K562 (cell line): Measurements from ENCODE around the gene TAF10. TPM values are rescaled to one million over a fixed set of nuclear protein-coding genes. Genes with fewer than 3 reads are reported as not detected.

Experiments
- CHD7 ChIP-seq: fragments of 200-600 bp; sonication (generic); IDR thresholded peaks from one replicate; pipeline ENCODE4 v1.6.1; 2012; ENCODE audit warnings: mild to moderate bottlenecking, low read depth, low read length, inconsistent platforms
- EP400 ChIP-seq: fragments of 450-650 bp; IDR thresholded peaks from 2 replicates; pipeline ENCODE4 v1.6.1; 2017; ENCODE audit warnings: antibody characterized with exemption, mild to moderate bottlenecking, moderate library complexity
- polyA plus RNA-seq, 8 experiments: library from polyadenylated mRNA; depleted of rRNA in 4 of 8; stranded (reverse) in 5 of 8; unstranded in 3 of 8; fragments of >200 nt; fragmentation: Nextera tagmentation in 2 of 8; fragmentation: Illumina TruSeq in 1 of 8; extraction: Ambion mirVana in 2 of 8; extraction: Trizol in 1 of 8; gene quantifications; 2 replicates each; pipeline versions ENCODE4 v1.2.1 to v1.2.3, GENCODE V29; 2011 to 2014; ENCODE audit warnings: inconsistent platforms in 1 of 8, missing spikeins in 1 of 8
- total RNA-seq, 7 experiments: library from RNA; depleted of rRNA in 6 of 7; stranded (reverse); fragments of >200 nt in 6 of 7; fragmentation: Illumina TruSeq in 2 of 7; extraction: Trizol in 2 of 7; gene quantifications; 2 replicates each; pipeline versions ENCODE4 v1.2.1 to v1.2.3, GENCODE V29; 2011 to 2021; ENCODE audit warnings: low replicate concordance in 1 of 7

The TAF10 gene
- total and polyA plus RNA-seq, 9 of the 15 experiments (the other 6 are each of a cell fraction or from before 2014, with no cell fraction given): 19.5 to 197 (median 121) TPM

GRCh38 chr11:6561288-6561687, 50.7 kb downstream of the TAF10 start (continued):
- TF ChIP-seq CHD7 (no peak), EP400 (no peak)

Other genes starting within 250 kb of the TAF10 start
Only the 7 nearest of the 16 such genes appear.
- 43.2 and 48.7 TPM in 2 replicates for gene TIMM10B, start 130.7 kb downstream of the TAF10 start, total RNA-seq (2014; rRNA removed)
- 45.7 and 47.5 TPM in 2 replicates for gene TIMM10B, start 130.7 kb downstream of the TAF10 start, total RNA-seq (2014; rRNA removed; fragmentation: Illumina TruSeq; extraction: Trizol)
- 47.0 and 48.9 TPM in 2 replicates for gene TIMM10B, start 130.7 kb downstream of the TAF10 start, total RNA-seq (2015; rRNA removed; fragmentation: Illumina TruSeq; extraction: Trizol)
- gene TIMM10B, start 130.7 kb downstream of the TAF10 start, total RNA-seq (2021): 63.0 and 66.0 TPM in 2 replicates
- 78.1 and 83.0 TPM in 2 replicates for gene TIMM10B, start 130.7 kb downstream of the TAF10 start, polyA plus RNA-seq (2011; rRNA removed)
- gene TIMM10B, start 130.7 kb downstream of the TAF10 start, polyA plus RNA-seq (2014; fragmentation: Illumina TruSeq; extraction: Trizol): 48.1 and 57.0 TPM in 2 replicates
- 100 to 1,000 TPM; 158 to 163 TPM for gene TIMM10B, start 130.7 kb downstream of the TAF10 start, polyA plus RNA-seq (2014; fragmentation: Nextera tagmentation; extraction: Ambion mirVana)
- 54.0 and 64.9 TPM in 2 replicates for gene TIMM10B, start 130.7 kb downstream of the TAF10 start, polyA plus RNA-seq (2014; rRNA removed)
- 3.0 and 3.8 TPM in 2 replicates for gene DNHD1, start 114.9 kb downstream of the TAF10 start, total RNA-seq (2014; rRNA removed)
- gene DNHD1, start 114.9 kb downstream of the TAF10 start, total RNA-seq (2014; rRNA removed; fragmentation: Illumina TruSeq; extraction: Trizol): 3.6 and 4.1 TPM in 2 replicates
- 3.6 TPM in 2 replicates for gene DNHD1, start 114.9 kb downstream of the TAF10 start, total RNA-seq (2015; rRNA removed; fragmentation: Illumina TruSeq; extraction: Trizol)
- 6.5 and 7.4 TPM in 2 replicates for gene DNHD1, start 114.9 kb downstream of the TAF10 start, total RNA-seq (2021)
- gene DNHD1, start 114.9 kb downstream of the TAF10 start, polyA plus RNA-seq (2011; rRNA removed): 9.7 and 16.7 TPM in 2 replicates
- 4.8 TPM in 2 replicates for gene DNHD1, start 114.9 kb downstream of the TAF10 start, polyA plus RNA-seq (2014; fragmentation: Illumina TruSeq; extraction: Trizol)
- gene DNHD1, start 114.9 kb downstream of the TAF10 start, polyA plus RNA-seq (2014; fragmentation: Nextera tagmentation; extraction: Ambion mirVana): 1 to 10 TPM in 1 of 2 experiments, under 1 TPM in 1; 0.82 to 2.0 TPM
- gene DNHD1, start 114.9 kb downstream of the TAF10 start, polyA plus RNA-seq (2014; rRNA removed): 7.1 and 8.4 TPM in 2 replicates
- gene RRP8, start 8.6 kb downstream of the TAF10 start, total RNA-seq (2014; rRNA removed): 27.9 and 47.5 TPM in 2 replicates
- 33.5 and 37.0 TPM in 2 replicates for gene RRP8, start 8.6 kb downstream of the TAF10 start, total RNA-seq (2014; rRNA removed; fragmentation: Illumina TruSeq; extraction: Trizol)
- gene RRP8, start 8.6 kb downstream of the TAF10 start, total RNA-seq (2015; rRNA removed; fragmentation: Illumina TruSeq; extraction: Trizol): 31.5 and 32.6 TPM in 2 replicates
- 41.0 and 47.2 TPM in 2 replicates for gene RRP8, start 8.6 kb downstream of the TAF10 start, total RNA-seq (2021)
- 28.1 and 29.8 TPM in 2 replicates for gene RRP8, start 8.6 kb downstream of the TAF10 start, polyA plus RNA-seq (2011; rRNA removed)
- 34.6 and 47.3 TPM in 2 replicates for gene RRP8, start 8.6 kb downstream of the TAF10 start, polyA plus RNA-seq (2014; fragmentation: Illumina TruSeq; extraction: Trizol)
- gene RRP8, start 8.6 kb downstream of the TAF10 start, polyA plus RNA-seq (2014; fragmentation: Nextera tagmentation; extraction: Ambion mirVana): 10 to 100 TPM in 1 of 2 experiments, 1 to 10 TPM in 1; 5.7 to 11.4 TPM
- gene RRP8, start 8.6 kb downstream of the TAF10 start, polyA plus RNA-seq (2014; rRNA removed): 26.1 and 33.4 TPM in 2 replicates
- 43.3 and 54.7 TPM in 2 replicates for gene ILK, start 8.4 kb downstream of the TAF10 start, total RNA-seq (2014; rRNA removed)
- 47.0 and 50.4 TPM in 2 replicates for gene ILK, start 8.4 kb downstream of the TAF10 start, total RNA-seq (2014; rRNA removed; fragmentation: Illumina TruSeq; extraction: Trizol)
- 57.3 and 59.0 TPM in 2 replicates for gene ILK, start 8.4 kb downstream of the TAF10 start, total RNA-seq (2015; rRNA removed; fragmentation: Illumina TruSeq; extraction: Trizol)
- 57.9 and 58.9 TPM in 2 replicates for gene ILK, start 8.4 kb downstream of the TAF10 start, total RNA-seq (2021)
- 95.9 and 108 TPM in 2 replicates for gene ILK, start 8.4 kb downstream of the TAF10 start, polyA plus RNA-seq (2011; rRNA removed)
- 83.6 and 86.9 TPM in 2 replicates for gene ILK, start 8.4 kb downstream of the TAF10 start, polyA plus RNA-seq (2014; fragmentation: Illumina TruSeq; extraction: Trizol)
- gene ILK, start 8.4 kb downstream of the TAF10 start, polyA plus RNA-seq (2014; fragmentation: Nextera tagmentation; extraction: Ambion mirVana): 10 to 100 TPM; 49.3 to 85.1 TPM
- gene ILK, start 8.4 kb downstream of the TAF10 start, polyA plus RNA-seq (2014; rRNA removed): 54.5 and 57.3 TPM in 2 replicates
- 11.9 and 16.6 TPM in 2 replicates for gene TPP1, start 7.2 kb upstream of the TAF10 start, total RNA-seq (2014; rRNA removed)
- gene TPP1, start 7.2 kb upstream of the TAF10 start, total RNA-seq (2014; rRNA removed; fragmentation: Illumina TruSeq; extraction: Trizol): 7.5 TPM in 2 replicates
- gene TPP1, start 7.2 kb upstream of the TAF10 start, total RNA-seq (2015; rRNA removed; fragmentation: Illumina TruSeq; extraction: Trizol): 15.0 and 16.3 TPM in 2 replicates
- gene TPP1, start 7.2 kb upstream of the TAF10 start, total RNA-seq (2021): 45.5 and 50.2 TPM in 2 replicates
- 29.4 and 54.6 TPM in 2 replicates for gene TPP1, start 7.2 kb upstream of the TAF10 start, polyA plus RNA-seq (2011; rRNA removed)
- 59.9 and 75.8 TPM in 2 replicates for gene TPP1, start 7.2 kb upstream of the TAF10 start, polyA plus RNA-seq (2014; fragmentation: Illumina TruSeq; extraction: Trizol)
- 10 to 100 TPM in 1 of 2 experiments, 1 to 10 TPM in 1; 9.4 to 15.7 TPM for gene TPP1, start 7.2 kb upstream of the TAF10 start, polyA plus RNA-seq (2014; fragmentation: Nextera tagmentation; extraction: Ambion mirVana)
- 25.8 and 38.7 TPM in 2 replicates for gene TPP1, start 7.2 kb upstream of the TAF10 start, polyA plus RNA-seq (2014; rRNA removed)
- gene DCHS1, start 43.6 kb upstream of the TAF10 start, total RNA-seq (2014; rRNA removed): 0.09 and 0.20 TPM in 2 replicates
- gene DCHS1, start 43.6 kb upstream of the TAF10 start, total RNA-seq (2014; rRNA removed; fragmentation: Illumina TruSeq; extraction: Trizol): 0.04 and 0.06 TPM in 2 replicates
- 0.14 and 0.19 TPM in 2 replicates for gene DCHS1, start 43.6 kb upstream of the TAF10 start, total RNA-seq (2015; rRNA removed; fragmentation: Illumina TruSeq; extraction: Trizol)
- 0.45 and 0.49 TPM in 2 replicates for gene DCHS1, start 43.6 kb upstream of the TAF10 start, total RNA-seq (2021)
- 0.08 and 0.23 TPM in 2 replicates for gene DCHS1, start 43.6 kb upstream of the TAF10 start, polyA plus RNA-seq (2011; rRNA removed)
- gene DCHS1, start 43.6 kb upstream of the TAF10 start, polyA plus RNA-seq (2014; fragmentation: Illumina TruSeq; extraction: Trizol): 0.17 and 0.18 TPM in 2 replicates
- not detected for gene DCHS1, start 43.6 kb upstream of the TAF10 start, polyA plus RNA-seq (2014; fragmentation: Nextera tagmentation; extraction: Ambion mirVana)
- gene DCHS1, start 43.6 kb upstream of the TAF10 start, polyA plus RNA-seq (2014; rRNA removed): under 0.01 and 0.19 TPM in 2 replicates
- 33.9 and 46.1 TPM in 2 replicates for gene MRPL17, start 71.1 kb upstream of the TAF10 start, total RNA-seq (2014; rRNA removed)
- gene MRPL17, start 71.1 kb upstream of the TAF10 start, total RNA-seq (2014; rRNA removed; fragmentation: Illumina TruSeq; extraction: Trizol): 27.6 and 36.7 TPM in 2 replicates
- gene MRPL17, start 71.1 kb upstream of the TAF10 start, total RNA-seq (2015; rRNA removed; fragmentation: Illumina TruSeq; extraction: Trizol): 43.3 and 47.4 TPM in 2 replicates
- gene MRPL17, start 71.1 kb upstream of the TAF10 start, total RNA-seq (2021): 46.2 and 52.6 TPM in 2 replicates
- gene MRPL17, start 71.1 kb upstream of the TAF10 start, polyA plus RNA-seq (2011; rRNA removed): 57.5 and 66.5 TPM in 2 replicates
- 37.7 and 48.6 TPM in 2 replicates for gene MRPL17, start 71.1 kb upstream of the TAF10 start, polyA plus RNA-seq (2014; fragmentation: Illumina TruSeq; extraction: Trizol)
- 10 to 100 TPM; 78.9 to 81.6 TPM for gene MRPL17, start 71.1 kb upstream of the TAF10 start, polyA plus RNA-seq (2014; fragmentation: Nextera tagmentation; extraction: Ambion mirVana)
- 43.9 and 48.0 TPM in 2 replicates for gene MRPL17, start 71.1 kb upstream of the TAF10 start, polyA plus RNA-seq (2014; rRNA removed)